H9 (cell line): ENCODE measurements around the gene BPIFB3. TPM values are rescaled to one million over a fixed set of nuclear protein-coding genes. Genes with fewer than 3 reads are reported as not detected.

Experiments used
- DNase-seq: peaks from one replicate; pipeline ENCODE4 v3.0.0-alpha.2; 2017
- H2AFZ ChIP-seq: one replicate; pipeline ENCODE4 v1.6.1; 2013; ENCODE audit warnings: mild to moderate bottlenecking, low read length, control low read depth, moderate library complexity
- H2AK5ac ChIP-seq: 2 replicates; pipeline ENCODE4 v1.6.1; 2013; ENCODE audit warnings: low read length, control low read depth, mixed read lengths; ENCODE audit not compliant: insufficient read length
- H2BK120ac ChIP-seq: one replicate; pipeline ENCODE4 v1.6.1; 2013; ENCODE audit warnings: low read depth, mild to moderate bottlenecking, low read length, control low read depth, inconsistent platforms; ENCODE audit not compliant: poor library complexity, severe bottlenecking
- H2BK12ac ChIP-seq: 2 replicates; pipeline ENCODE4 v1.6.1; 2013; ENCODE audit warnings: low read length, control low read depth, mixed read lengths, low read depth; ENCODE audit not compliant: insufficient read length
- H2BK15ac ChIP-seq: 2 replicates; pipeline ENCODE4 v1.6.1; 2013; ENCODE audit warnings: low read depth, low read length, control low read depth
- H2BK20ac ChIP-seq: one replicate; pipeline ENCODE4 v1.6.1; 2013; ENCODE audit warnings: low read depth, mild to moderate bottlenecking, low read length, control low read depth, inconsistent platforms; ENCODE audit not compliant: poor library complexity, severe bottlenecking
- H2BK5ac ChIP-seq: 2 replicates; pipeline ENCODE4 v1.6.1; 2013; ENCODE audit warnings: low read length, control low read depth, mixed read lengths; ENCODE audit not compliant: insufficient read length
- H3K14ac ChIP-seq: 2 replicates; pipeline ENCODE4 v1.6.1; 2013; ENCODE audit warnings: low read length, control low read depth; ENCODE audit not compliant: insufficient read depth
- H3K18ac ChIP-seq: 2 replicates; pipeline ENCODE4 v1.6.1; 2013; ENCODE audit warnings: low read depth, mild to moderate bottlenecking, mixed read lengths, low read length, control low read depth; ENCODE audit not compliant: insufficient read length
- H3K23ac ChIP-seq: 2 replicates; pipeline ENCODE4 v1.6.1; 2013; ENCODE audit warnings: low read length, control low read depth, mixed read lengths, low read depth; ENCODE audit not compliant: insufficient read length
- H3K23me2 ChIP-seq: 2 replicates; pipeline ENCODE4 v1.6.1; 2013; ENCODE audit warnings: low read depth, mild to moderate bottlenecking, mixed read lengths, low read length, control low read depth; ENCODE audit not compliant: insufficient read length, poor library complexity, severe bottlenecking
- H3K27ac ChIP-seq: 2 replicates; pipeline ENCODE4 v1.5.1; 2013; ENCODE audit warnings: low read length, control low read depth, mixed read lengths, low read depth; ENCODE audit not compliant: insufficient read length
- H3K27me3 ChIP-seq: 2 replicates; pipeline ENCODE4 v1.6.1; 2013; ENCODE audit warnings: low read length, control low read depth, inconsistent platforms; ENCODE audit not compliant: insufficient read depth
- H3K4ac ChIP-seq: 2 replicates; pipeline ENCODE4 v1.6.1; 2013; ENCODE audit warnings: low read depth, mild to moderate bottlenecking, control low read depth, inconsistent platforms, low read length, moderate library complexity
- H3K4me1 ChIP-seq: 2 replicates; pipeline ENCODE4 v1.6.1; 2013; ENCODE audit warnings: low read length, control low read depth, inconsistent platforms; ENCODE audit not compliant: insufficient read depth
- H3K4me2 ChIP-seq: 2 replicates; pipeline ENCODE4 v1.6.1; 2013; ENCODE audit warnings: low read length, control low read depth, mixed read lengths; ENCODE audit not compliant: insufficient read length, insufficient read depth
- H3K56ac ChIP-seq: 2 replicates; pipeline ENCODE4 v1.6.1; 2013; ENCODE audit warnings: low read depth, mild to moderate bottlenecking, mixed read lengths, low read length, control low read depth; ENCODE audit not compliant: insufficient read length
- H3K79me1 ChIP-seq: 2 replicates; pipeline ENCODE4 v1.6.1; 2013; ENCODE audit warnings: low read depth, mild to moderate bottlenecking, moderate library complexity, low read length, control low read depth, inconsistent platforms; ENCODE audit not compliant: insufficient read depth, poor library complexity, severe bottlenecking
- H3K79me2 ChIP-seq: 2 replicates; pipeline ENCODE4 v1.6.1; 2013; ENCODE audit warnings: low read length, control low read depth, inconsistent platforms; ENCODE audit not compliant: insufficient read depth
- H3K9ac ChIP-seq: 2 replicates; pipeline ENCODE4 v1.6.1; 2013; ENCODE audit warnings: low read length, control low read depth, mixed read lengths; ENCODE audit not compliant: insufficient read length; ENCODE audit errors: extremely low read depth
- H3K9me3 ChIP-seq: one replicate; pipeline ENCODE4 v1.6.1; 2013; ENCODE audit warnings: low read depth, low read length, inconsistent platforms; ENCODE audit not compliant: control insufficient read depth
- H3T11ph ChIP-seq: one replicate; pipeline ENCODE4 v1.6.1; 2013; ENCODE audit warnings: mild to moderate bottlenecking, low read length, control low read depth, inconsistent platforms
- H4K20me1 ChIP-seq: one replicate; pipeline ENCODE4 v1.6.1; 2013; ENCODE audit not compliant: control insufficient read depth, insufficient read length, insufficient read depth
- H4K5ac ChIP-seq: 2 replicates; pipeline ENCODE4 v1.6.1; 2013; ENCODE audit warnings: low read depth, mild to moderate bottlenecking, mixed read lengths, low read length, control low read depth; ENCODE audit not compliant: insufficient read length
- H4K8ac ChIP-seq: replicated peaks from 2 replicates; pipeline ENCODE4 v1.6.1; 2013; ENCODE audit warnings: low read length, control low read depth, mixed read lengths, low read depth; ENCODE audit not compliant: insufficient read length
- H4K91ac ChIP-seq: 2 replicates; pipeline ENCODE4 v1.6.1; 2013; ENCODE audit warnings: low read depth, mild to moderate bottlenecking, moderate library complexity, mixed read lengths, low read length, control low read depth; ENCODE audit not compliant: insufficient read length
- H3K27ac Mint-ChIP-seq, 3 experiments: 2 replicates in 2 of 3; 3 replicates in 1 of 3; pipeline ENCODE4 v1.8.0; 2020 to 2021; ENCODE audit warnings: mixed read lengths in 3 of 3, mild to moderate bottlenecking in 1 of 3, moderate library complexity in 1 of 3
- H3K27me3 Mint-ChIP-seq: 2 replicates; pipeline ENCODE4 v1.8.0; 2021; ENCODE audit warnings: low read depth, mild to moderate bottlenecking, moderate library complexity, mixed read lengths
- H3K36me3 Mint-ChIP-seq, 3 experiments: 2 replicates in 2 of 3; 3 replicates in 1 of 3; pipeline ENCODE4 v1.8.0; 2020 to 2021; ENCODE audit warnings: low read depth in 3 of 3, mixed read lengths in 3 of 3; ENCODE audit not compliant: insufficient read depth in 1 of 3
- H3K4me1 Mint-ChIP-seq, 2 experiments: 2 replicates each; pipeline ENCODE4 v1.8.0; 2020; ENCODE audit warnings: mixed read lengths in 2 of 2
- H3K4me3 Mint-ChIP-seq, 2 experiments: 2 replicates in 1 of 2; 3 replicates in 1 of 2; pipeline ENCODE4 v1.8.0; 2020 to 2021; ENCODE audit warnings: mild to moderate bottlenecking in 2 of 2, mixed read lengths in 2 of 2, moderate library complexity in 1 of 2
- H3K9me3 Mint-ChIP-seq, 2 experiments: 2 replicates in 1 of 2; 3 replicates in 1 of 2; pipeline ENCODE4 v1.8.0; 2020; ENCODE audit warnings: mild to moderate bottlenecking in 2 of 2, mixed read lengths in 2 of 2, moderate library complexity in 1 of 2
- WGBS: extraction: QIAGEN DNeasy Blood & Tissue Kit; methylation state at CpG from one replicate; pipeline ENCODE4 v1.1.7; 2013; ENCODE audit warnings: missing lambda C conversion rate, low lambda C conversion rate, mixed read lengths; ENCODE audit not compliant: insufficient read length; ENCODE audit errors: extremely low coverage; 5-methylcytosine and 5-hydroxymethylcytosine counted together
- total RNA-seq: library from RNA; stranded (reverse); gene quantifications from 2 replicates; pipeline ENCODE4 v1.2.1, GENCODE V29; 2021
- TF ChIP-seq, protein P1 (sequence below): fragments of 200-600 bp; sonication (generic); conservative IDR thresholded peaks from 3 replicates; pipeline ENCODE4 v1.8.0; 2021; ENCODE audit warnings: antibody characterized with exemption, mild to moderate bottlenecking

The BPIFB3 gene
- total RNA-seq, 1 experiment from 2014 or later: not detected

DNA sequence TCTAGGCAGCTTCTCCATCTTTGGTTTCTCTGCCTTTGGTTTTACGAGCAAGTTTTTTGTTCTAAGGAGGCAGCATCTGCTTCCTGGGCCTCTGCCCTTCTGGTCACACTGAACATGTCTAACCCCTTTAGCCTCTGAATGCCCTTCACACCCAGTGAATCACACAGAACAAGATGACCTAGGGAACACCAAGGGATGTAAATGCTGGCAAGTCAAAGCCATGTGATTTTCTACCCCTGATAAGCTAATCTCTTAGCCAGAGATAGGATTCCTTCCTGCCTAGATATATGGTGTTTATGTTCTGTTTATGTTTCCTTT, 29.5 kb upstream of the BPIFB3 start:
- DNase-seq: no peak
- H3K56ac ChIP-seq: no peak overlapping the region
- Mint-ChIP-seq H3K27ac (no peak overlapping the region), H3K4me1 (peaks cover 2 to 3% of the 10 kb centered on the region in 2 experiments; a peak in 3 of 4 replicates), H3K4me3 (no peak overlapping the region), H3K9me3 (no peaks in the 10 kb centered on the region), H3K36me3 (no peaks in the 10 kb centered on the region), H3K27me3 (peaks cover 6% of the 10 kb centered on the region)
- no peak overlapping the region for H3K4ac ChIP-seq
- H3K27ac ChIP-seq: no peak overlapping the region
- H3T11ph ChIP-seq: no peak overlapping the region
- no peak overlapping the region for H3K23ac ChIP-seq
- H2BK5ac ChIP-seq: no peak overlapping the region
- TF ChIP-seq, protein P1, sequence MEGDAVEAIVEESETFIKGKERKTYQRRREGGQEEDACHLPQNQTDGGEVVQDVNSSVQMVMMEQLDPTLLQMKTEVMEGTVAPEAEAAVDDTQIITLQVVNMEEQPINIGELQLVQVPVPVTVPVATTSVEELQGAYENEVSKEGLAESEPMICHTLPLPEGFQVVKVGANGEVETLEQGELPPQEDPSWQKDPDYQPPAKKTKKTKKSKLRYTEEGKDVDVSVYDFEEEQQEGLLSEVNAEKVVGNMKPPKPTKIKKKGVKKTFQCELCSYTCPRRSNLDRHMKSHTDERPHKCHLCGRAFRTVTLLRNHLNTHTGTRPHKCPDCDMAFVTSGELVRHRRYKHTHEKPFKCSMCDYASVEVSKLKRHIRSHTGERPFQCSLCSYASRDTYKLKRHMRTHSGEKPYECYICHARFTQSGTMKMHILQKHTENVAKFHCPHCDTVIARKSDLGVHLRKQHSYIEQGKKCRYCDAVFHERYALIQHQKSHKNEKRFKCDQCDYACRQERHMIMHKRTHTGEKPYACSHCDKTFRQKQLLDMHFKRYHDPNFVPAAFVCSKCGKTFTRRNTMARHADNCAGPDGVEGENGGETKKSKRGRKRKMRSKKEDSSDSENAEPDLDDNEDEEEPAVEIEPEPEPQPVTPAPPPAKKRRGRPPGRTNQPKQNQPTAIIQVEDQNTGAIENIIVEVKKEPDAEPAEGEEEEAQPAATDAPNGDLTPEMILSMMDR: no peak
- no peak overlapping the region for H3K4me2 ChIP-seq
- no peak overlapping the region for H2BK12ac ChIP-seq
- no peaks in the 10 kb centered on the region for H3K9me3 ChIP-seq
- no peak overlapping the region for H3K9ac ChIP-seq
- no peak overlapping the region for H2AK5ac ChIP-seq
- no peak overlapping the region for H4K8ac ChIP-seq
- no peak overlapping the region for H3K14ac ChIP-seq
- H3K79me1 ChIP-seq: no peaks in the 10 kb centered on the region
- WGBS: no CpG with 5 or more reads among the region's 1 CpG
- H4K91ac ChIP-seq: no peak overlapping the region
- no peaks in the 10 kb centered on the region for H3K79me2 ChIP-seq
- no peaks in the 10 kb centered on the region for H4K20me1 ChIP-seq
- no peak overlapping the region for H4K5ac ChIP-seq
- no peaks in the 10 kb centered on the region for H3K4me1 ChIP-seq
- no peak overlapping the region for H2AFZ ChIP-seq
- no peaks in the 10 kb centered on the region for H3K27me3 ChIP-seq
- no peak overlapping the region for H2BK120ac ChIP-seq
- no peaks in the 10 kb centered on the region for H3K23me2 ChIP-seq
- H3K18ac ChIP-seq: no peak overlapping the region
- H2BK20ac ChIP-seq: no peak overlapping the region
- no peak overlapping the region for H2BK15ac ChIP-seq
